ACC112 (cell line): ENCODE measurements around the gene TASP1.

Experiments
- H2AFZ ChIP-seq: fragments of 200-600 bp; sonication (generic); one replicate; pipeline ENCODE4 v1.6.0; 2017; ENCODE audit warnings: antibody characterized with exemption, low read length; ENCODE audit not compliant: unreplicated experiment
- H3K27ac ChIP-seq: fragments of 200-600 bp; sonication (generic); 2 replicates; pipeline ENCODE4 v1.5.1; 2014; ENCODE audit warnings: low read depth, mild to moderate bottlenecking, antibody characterized with exemption, low read length, moderate library complexity
- H3K27me3 ChIP-seq: fragments of 200-600 bp; sonication (generic); 2 replicates; pipeline ENCODE4 v1.6.1; 2014; ENCODE audit warnings: mild to moderate bottlenecking, antibody characterized with exemption, low read length, moderate library complexity, mixed read lengths; ENCODE audit not compliant: insufficient read depth
- H3K36me3 ChIP-seq: fragments of 200-600 bp; sonication (generic); 2 replicates; pipeline ENCODE4 v1.6.1; 2016; ENCODE audit warnings: mild to moderate bottlenecking, antibody characterized with exemption, low read length, moderate library complexity, mixed read lengths; ENCODE audit not compliant: insufficient read depth
- H3K4me1 ChIP-seq: fragments of 200-600 bp; sonication (generic); one replicate; pipeline ENCODE4 v1.6.1; 2016; ENCODE audit warnings: low read length, mixed read lengths; ENCODE audit not compliant: insufficient read depth, unreplicated experiment, control insufficient read depth
- H3K4me3 ChIP-seq: fragments of 200-600 bp; sonication (generic); 2 replicates; pipeline ENCODE4 v1.5.1; 2014; ENCODE audit warnings: mild to moderate bottlenecking, low read depth, low read length
- H3K79me2 ChIP-seq: fragments of 200-600 bp; sonication (generic); one replicate; pipeline ENCODE4 v1.6.0; 2016; ENCODE audit warnings: low read length; ENCODE audit not compliant: control insufficient read depth, unreplicated experiment, insufficient read depth

TASP1 gene

GRCh38 chr20:13403453-13403852 lies 235.3 kb downstream of the TASP1 start:
- Histone ChIP-seq H2AFZ (no peak overlapping the region), H3K4me3 (no peak overlapping the region), H3K27ac (no peak overlapping the region), H3K4me1 (peaks cover 7% of the 10 kb centered on the region), H3K27me3 (no peaks in the 10 kb centered on the region), H3K79me2 (no peaks in the 10 kb centered on the region), H3K36me3 (no peaks in the 10 kb centered on the region)

GRCh38 chr20:13402986-13403385 lies 235.7 kb downstream of the TASP1 start:
- Histone ChIP-seq H3K4me1 (peaks cover 7% of the 10 kb centered on the region), H3K4me3 (no peak overlapping the region), H3K27me3 (no peaks in the 10 kb centered on the region), H3K27ac (no peak overlapping the region), H3K79me2 (no peaks in the 10 kb centered on the region), H2AFZ (no peak overlapping the region), H3K36me3 (no peaks in the 10 kb centered on the region)

GRCh38 chr20:13402171-13402760 lies 236.5 kb downstream of the TASP1 start:
- Histone ChIP-seq H3K79me2 (no peaks in the 10 kb centered on the region), H3K27me3 (no peaks in the 10 kb centered on the region), H3K27ac (no peak overlapping the region), H2AFZ (no peak overlapping the region), H3K4me1 (peaks cover 7% of the 10 kb centered on the region), H3K36me3 (no peaks in the 10 kb centered on the region), H3K4me3 (no peak overlapping the region)

- H3K4me1 ChIP-seq = peaks cover 7% of the 10 kb centered on the region
- H3K4me3 ChIP-seq = no peak overlapping the region
- no peak overlapping the region for H3K27ac ChIP-seq
- H3K27me3 ChIP-seq = no peaks in the 10 kb centered on the region
- H2AFZ ChIP-seq = no peak overlapping the region
- no peaks in the 10 kb centered on the region for H3K79me2 ChIP-seq
- no peaks in the 10 kb centered on the region for H3K36me3 ChIP-seq
These were observed 237.1 kb downstream of the TASP1 start for GRCh38 chr20:13401596-13401995.

- H3K79me2 ChIP-seq = no peaks in the 10 kb centered on the region
- peaks cover 7% of the 10 kb centered on the region for H3K4me1 ChIP-seq
- no peak overlapping the region for H3K4me3 ChIP-seq
- no peak overlapping the region for H3K27ac ChIP-seq
- H2AFZ ChIP-seq = no peak overlapping the region
- H3K36me3 ChIP-seq = no peaks in the 10 kb centered on the region
- H3K27me3 ChIP-seq = no peaks in the 10 kb centered on the region
These were observed 238.3 kb downstream of the TASP1 start for GRCh38 chr20:13400453-13400852.

GRCh38 chr20:13397300-13397724 lies 241.4 kb downstream of the TASP1 start:
- Histone ChIP-seq H2AFZ (no peak overlapping the region), H3K27ac (no peak overlapping the region), H3K4me1 (peaks cover 7% of the 10 kb centered on the region), H3K36me3 (no peaks in the 10 kb centered on the region), H3K27me3 (no peaks in the 10 kb centered on the region), H3K4me3 (no peak overlapping the region), H3K79me2 (no peaks in the 10 kb centered on the region)

- no peak overlapping the region for H3K27ac ChIP-seq
- H3K4me1 ChIP-seq = peaks cover 3% of the 10 kb centered on the region
These were observed 241.9 kb downstream of the TASP1 start for GRCh38 chr20:13396826-13397225.

GRCh38 chr20:13396022-13396421 lies 242.7 kb downstream of the TASP1 start:
- no peaks in the 10 kb centered on the region for H3K79me2 ChIP-seq
- H3K4me3 ChIP-seq = no peak overlapping the region
- H3K27me3 ChIP-seq = no peaks in the 10 kb centered on the region
- H3K27ac ChIP-seq = no peak overlapping the region
- no peak overlapping the region for H2AFZ ChIP-seq
- H3K4me1 ChIP-seq = no peaks in the 10 kb centered on the region
- no peaks in the 10 kb centered on the region for H3K36me3 ChIP-seq

More at GRCh38 chr20:13396826-13397225, 241.9 kb downstream of the TASP1 start:
- H3K79me2 ChIP-seq = no peaks in the 10 kb centered on the region
- no peaks in the 10 kb centered on the region for H3K27me3 ChIP-seq
- H3K4me3 ChIP-seq = no peak overlapping the region
- no peaks in the 10 kb centered on the region for H3K36me3 ChIP-seq
- H2AFZ ChIP-seq = no peak overlapping the region

GRCh38 chr20:13395232-13395631 lies 243.5 kb downstream of the TASP1 start:
- Histone ChIP-seq H3K4me1 (no peaks in the 10 kb centered on the region), H3K27ac (no peak overlapping the region), H3K36me3 (no peaks in the 10 kb centered on the region), H2AFZ (no peak overlapping the region), H3K4me3 (no peak overlapping the region), H3K27me3 (no peaks in the 10 kb centered on the region), H3K79me2 (no peaks in the 10 kb centered on the region)

GRCh38 chr20:13392391-13392790 lies 246.3 kb downstream of the TASP1 start:
- H3K36me3 ChIP-seq = peaks cover 3% of the 10 kb centered on the region; the same call in 1 of the 2 replicates
- H2AFZ ChIP-seq = no peak overlapping the region
- H3K27ac ChIP-seq = no peak overlapping the region

GRCh38 chr20:13389115-13389514 lies 249.6 kb downstream of the TASP1 start:
- no peak overlapping the region for H3K27ac ChIP-seq
- no peak overlapping the region for H3K4me3 ChIP-seq
- H3K27me3 ChIP-seq = no peaks in the 10 kb centered on the region
- no peaks in the 10 kb centered on the region for H3K79me2 ChIP-seq
- no peaks in the 10 kb centered on the region for H3K4me1 ChIP-seq
- H3K36me3 ChIP-seq = peaks cover 3% of the 10 kb centered on the region; the same call in 1 of the 2 replicates
- H2AFZ ChIP-seq = no peak overlapping the region

More at GRCh38 chr20:13392391-13392790, 246.3 kb downstream of the TASP1 start:
- H3K4me3 ChIP-seq = no peak overlapping the region
- H3K4me1 ChIP-seq = no peaks in the 10 kb centered on the region
- no peaks in the 10 kb centered on the region for H3K27me3 ChIP-seq
- H3K79me2 ChIP-seq = no peaks in the 10 kb centered on the region
